Upper lobe of right lung (tissue), 1 donor: ENCODE measurements around the gene ISOC1. TPM values are rescaled to one million over a fixed set of nuclear protein-coding genes. Genes with fewer than 3 reads are reported as not detected.

Experiments used
- ATAC-seq: fragments of 200-7000 bp; cut with Tn5 transposase; one replicate; pipeline ENCODE4 v1.9.1; 2020; ENCODE audit warnings: mild to moderate bottlenecking, moderate library complexity
- DNase-seq: peaks from one replicate; pipeline ENCODE4 v3.0.0-alpha.2; 2020
- H3K27ac ChIP-seq: fragments of 200-600 bp; one replicate; pipeline ENCODE4 v1.8.0; 2022
- H3K27me3 ChIP-seq: fragments of 200-600 bp; one replicate; pipeline ENCODE4 v1.8.0; 2022; ENCODE audit warnings: mild to moderate bottlenecking
- H3K36me3 ChIP-seq: fragments of 200-600 bp; one replicate; pipeline ENCODE4 v1.8.0; 2022
- H3K4me1 ChIP-seq: fragments of 200-600 bp; one replicate; pipeline ENCODE4 v1.8.0; 2022
- H3K4me3 ChIP-seq: fragments of 200-600 bp; one replicate; pipeline ENCODE4 v1.8.0; 2022; ENCODE audit warnings: mild to moderate bottlenecking
- H3K9me3 ChIP-seq: fragments of 200-600 bp; one replicate; pipeline ENCODE4 v1.8.0; 2022
- CTCF ChIP-seq: fragments of 200-600 bp; IDR thresholded peaks from one replicate; pipeline ENCODE4 v1.8.0; 2022; ENCODE audit warnings: antibody characterized with exemption
- intact Hi-C: fragments of 100-400 bp; cut with DNase I; formaldehyde crosslinking; loops from one replicate; pipeline ENCODE4 v1.11.0; 2022
- total RNA-seq: library from RNA; stranded (reverse); fragmentation: NEBNext Ultra II Directional; extraction: Animal tissue kit (Norgen Biotek cat#: 25700); gene quantifications from one replicate; pipeline ENCODE4 v1.2.1, GENCODE V29; 2021
- donor health status: DM: no; HTN: yes; CAD: no; lungs with severe emphysema.

ISOC1 gene
- total RNA-seq, 1 donor from 2014 or later = 22.0 TPM

- no peak for TF ChIP-seq CTCF
- intact Hi-C loops = no loop called here
- H3K27ac ChIP-seq = no peak overlapping the region
- ATAC-seq (no peak), DNase-seq (no peak)
- peaks cover 18% of the 10 kb centered on the region for H3K36me3 ChIP-seq
- no peaks in the 10 kb centered on the region for H3K4me1 ChIP-seq
- H3K4me3 ChIP-seq = no peak overlapping the region
- H3K9me3 ChIP-seq = no peaks in the 10 kb centered on the region
- no peaks in the 10 kb centered on the region for H3K27me3 ChIP-seq
Observed at GRCh38 chr5:129103397-129103796, 8.8 kb downstream of the ISOC1 start.

GRCh38 chr5:129104915-129105455, 10.4 kb downstream of the ISOC1 start:
- intact Hi-C loops = no loop called here
- Histone ChIP-seq H3K27me3 (no peaks in the 10 kb centered on the region), H3K4me3 (no peak overlapping the region), H3K9me3 (no peaks in the 10 kb centered on the region), H3K36me3 (peaks cover 18% of the 10 kb centered on the region), H3K27ac (no peak overlapping the region), H3K4me1 (no peaks in the 10 kb centered on the region)
- ATAC-seq (no peak), DNase-seq (no peak)
- no peak for TF ChIP-seq CTCF

- H3K36me3 ChIP-seq = peaks cover 20% of the 10 kb centered on the region
- ATAC-seq = no peak
- intact Hi-C loops = no loop called here
- no peak overlapping the region for H3K4me3 ChIP-seq
- DNase-seq = no peak
- TF ChIP-seq CTCF = no peak
- no peak overlapping the region for H3K27ac ChIP-seq
- no peaks in the 10 kb centered on the region for H3K27me3 ChIP-seq
- H3K9me3 ChIP-seq = no peaks in the 10 kb centered on the region
- no peaks in the 10 kb centered on the region for H3K4me1 ChIP-seq
Observed at GRCh38 chr5:129107637-129108036, 13.1 kb downstream of the ISOC1 start.

- Histone ChIP-seq H3K9me3 (no peaks in the 10 kb centered on the region), H3K4me1 (no peaks in the 10 kb centered on the region), H3K36me3 (peaks cover 18% of the 10 kb centered on the region), H3K27me3 (no peaks in the 10 kb centered on the region), H3K27ac (no peak overlapping the region), H3K4me3 (no peak overlapping the region)
- intact Hi-C loops = no loop called here
- DNase-seq = no peak
- no peak for ATAC-seq
- no peak for TF ChIP-seq CTCF
Observed at GRCh38 chr5:129110742-129111141, 16.2 kb downstream of the ISOC1 start.

DNA sequence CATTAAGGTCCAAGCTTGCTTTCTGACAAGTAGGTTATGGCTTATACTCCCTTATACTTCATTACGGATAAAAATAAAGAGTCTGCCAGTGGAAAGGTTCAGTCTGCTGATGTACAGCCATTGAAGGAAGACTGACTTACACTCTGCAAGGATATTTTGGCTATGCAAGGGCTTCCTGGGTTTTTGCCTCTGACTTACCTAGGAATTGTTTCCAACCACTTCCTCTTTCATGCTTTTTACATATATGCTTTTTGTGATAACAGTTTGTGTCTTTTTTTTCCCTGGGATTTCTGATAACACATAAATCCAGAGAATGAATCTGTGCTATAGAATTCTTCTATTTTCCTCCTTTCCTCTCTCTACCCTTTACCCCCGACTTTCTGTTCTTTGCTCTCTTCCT, 16.8 kb downstream of the ISOC1 start:
- no peak for TF ChIP-seq CTCF

GRCh38 chr5:129112295-129112694, 17.7 kb downstream of the ISOC1 start:
- TF ChIP-seq CTCF = no peak
- no peak overlapping the region for H3K4me3 ChIP-seq
- intact Hi-C loops = no loop called here
- H3K27me3 ChIP-seq = no peaks in the 10 kb centered on the region
- no peaks in the 10 kb centered on the region for H3K9me3 ChIP-seq
- peaks cover 17% of the 10 kb centered on the region for H3K36me3 ChIP-seq
- H3K4me1 ChIP-seq = no peaks in the 10 kb centered on the region
- no peak overlapping the region for H3K27ac ChIP-seq
- ATAC-seq = no peak
- no peak for DNase-seq

More for the DNA sequence above, 16.8 kb downstream of the ISOC1 start:
- DNase-seq (no peak), ATAC-seq (no peak)
- Histone ChIP-seq H3K36me3 (peaks cover 17% of the 10 kb centered on the region), H3K9me3 (no peaks in the 10 kb centered on the region), H3K27ac (no peak overlapping the region), H3K4me1 (no peaks in the 10 kb centered on the region), H3K4me3 (no peak overlapping the region), H3K27me3 (no peaks in the 10 kb centered on the region)
- intact Hi-C loops = no loop called here
